ENCODE data around the gene OR51B4.

DNA sequence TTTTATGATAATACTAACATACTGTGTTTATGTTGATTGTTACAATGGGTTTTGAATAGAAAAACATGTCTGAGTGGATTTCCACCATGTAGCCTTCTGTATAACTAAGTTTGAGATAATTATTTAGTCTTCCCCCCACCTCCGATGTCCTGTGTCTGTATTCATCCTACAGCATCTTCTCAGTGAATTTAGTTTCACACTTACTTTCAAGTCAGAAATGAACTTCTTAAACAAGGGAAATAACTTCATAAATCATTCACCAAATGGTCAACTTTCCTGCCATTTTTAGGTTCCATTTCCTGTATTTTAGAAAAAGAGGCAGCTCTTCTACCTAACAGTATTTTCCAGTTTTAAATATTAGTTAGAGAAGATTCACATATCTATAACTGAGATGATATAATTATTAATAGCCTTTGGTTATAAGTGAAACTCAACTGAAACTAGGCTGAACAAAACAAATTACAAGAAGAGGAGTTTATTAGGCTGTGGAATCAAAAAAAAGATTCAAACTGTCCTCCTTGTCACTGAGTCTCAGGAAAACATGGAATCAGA, 38.1 kb upstream of the OR51B4 start:
- no peak for TF ChIP-seq ZNF174 (tag by site-specific recombination; IDR thresholded peaks at IDR 0.05)
- no peak for TF ChIP-seq ZFHX2 (tag by site-specific recombination; conservative IDR thresholded peaks at IDR 0.05)
- TF ChIP-seq, protein P1, sequence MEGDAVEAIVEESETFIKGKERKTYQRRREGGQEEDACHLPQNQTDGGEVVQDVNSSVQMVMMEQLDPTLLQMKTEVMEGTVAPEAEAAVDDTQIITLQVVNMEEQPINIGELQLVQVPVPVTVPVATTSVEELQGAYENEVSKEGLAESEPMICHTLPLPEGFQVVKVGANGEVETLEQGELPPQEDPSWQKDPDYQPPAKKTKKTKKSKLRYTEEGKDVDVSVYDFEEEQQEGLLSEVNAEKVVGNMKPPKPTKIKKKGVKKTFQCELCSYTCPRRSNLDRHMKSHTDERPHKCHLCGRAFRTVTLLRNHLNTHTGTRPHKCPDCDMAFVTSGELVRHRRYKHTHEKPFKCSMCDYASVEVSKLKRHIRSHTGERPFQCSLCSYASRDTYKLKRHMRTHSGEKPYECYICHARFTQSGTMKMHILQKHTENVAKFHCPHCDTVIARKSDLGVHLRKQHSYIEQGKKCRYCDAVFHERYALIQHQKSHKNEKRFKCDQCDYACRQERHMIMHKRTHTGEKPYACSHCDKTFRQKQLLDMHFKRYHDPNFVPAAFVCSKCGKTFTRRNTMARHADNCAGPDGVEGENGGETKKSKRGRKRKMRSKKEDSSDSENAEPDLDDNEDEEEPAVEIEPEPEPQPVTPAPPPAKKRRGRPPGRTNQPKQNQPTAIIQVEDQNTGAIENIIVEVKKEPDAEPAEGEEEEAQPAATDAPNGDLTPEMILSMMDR (tag by site-specific recombination; IDR thresholded peaks at IDR 0.05), result no peak
- TF ChIP-seq, protein P2, sequence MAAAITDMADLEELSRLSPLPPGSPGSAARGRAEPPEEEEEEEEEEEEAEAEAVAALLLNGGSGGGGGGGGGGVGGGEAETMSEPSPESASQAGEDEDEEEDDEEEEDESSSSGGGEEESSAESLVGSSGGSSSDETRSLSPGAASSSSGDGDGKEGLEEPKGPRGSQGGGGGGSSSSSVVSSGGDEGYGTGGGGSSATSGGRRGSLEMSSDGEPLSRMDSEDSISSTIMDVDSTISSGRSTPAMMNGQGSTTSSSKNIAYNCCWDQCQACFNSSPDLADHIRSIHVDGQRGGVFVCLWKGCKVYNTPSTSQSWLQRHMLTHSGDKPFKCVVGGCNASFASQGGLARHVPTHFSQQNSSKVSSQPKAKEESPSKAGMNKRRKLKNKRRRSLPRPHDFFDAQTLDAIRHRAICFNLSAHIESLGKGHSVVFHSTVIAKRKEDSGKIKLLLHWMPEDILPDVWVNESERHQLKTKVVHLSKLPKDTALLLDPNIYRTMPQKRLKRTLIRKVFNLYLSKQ (tag by site-specific recombination; IDR thresholded peaks at IDR 0.05; ENCODE audit: borderline replicate concordance), result no peak
- TF ChIP-seq, protein P3, sequence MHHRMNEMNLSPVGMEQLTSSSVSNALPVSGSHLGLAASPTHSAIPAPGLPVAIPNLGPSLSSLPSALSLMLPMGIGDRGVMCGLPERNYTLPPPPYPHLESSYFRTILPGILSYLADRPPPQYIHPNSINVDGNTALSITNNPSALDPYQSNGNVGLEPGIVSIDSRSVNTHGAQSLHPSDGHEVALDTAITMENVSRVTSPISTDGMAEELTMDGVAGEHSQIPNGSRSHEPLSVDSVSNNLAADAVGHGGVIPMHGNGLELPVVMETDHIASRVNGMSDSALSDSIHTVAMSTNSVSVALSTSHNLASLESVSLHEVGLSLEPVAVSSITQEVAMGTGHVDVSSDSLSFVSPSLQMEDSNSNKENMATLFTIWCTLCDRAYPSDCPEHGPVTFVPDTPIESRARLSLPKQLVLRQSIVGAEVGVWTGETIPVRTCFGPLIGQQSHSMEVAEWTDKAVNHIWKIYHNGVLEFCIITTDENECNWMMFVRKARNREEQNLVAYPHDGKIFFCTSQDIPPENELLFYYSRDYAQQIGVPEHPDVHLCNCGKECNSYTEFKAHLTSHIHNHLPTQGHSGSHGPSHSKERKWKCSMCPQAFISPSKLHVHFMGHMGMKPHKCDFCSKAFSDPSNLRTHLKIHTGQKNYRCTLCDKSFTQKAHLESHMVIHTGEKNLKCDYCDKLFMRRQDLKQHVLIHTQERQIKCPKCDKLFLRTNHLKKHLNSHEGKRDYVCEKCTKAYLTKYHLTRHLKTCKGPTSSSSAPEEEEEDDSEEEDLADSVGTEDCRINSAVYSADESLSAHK (tag by site-specific recombination; IDR thresholded peaks at IDR 0.05), result no peak
- TF ChIP-seq, protein P4, sequence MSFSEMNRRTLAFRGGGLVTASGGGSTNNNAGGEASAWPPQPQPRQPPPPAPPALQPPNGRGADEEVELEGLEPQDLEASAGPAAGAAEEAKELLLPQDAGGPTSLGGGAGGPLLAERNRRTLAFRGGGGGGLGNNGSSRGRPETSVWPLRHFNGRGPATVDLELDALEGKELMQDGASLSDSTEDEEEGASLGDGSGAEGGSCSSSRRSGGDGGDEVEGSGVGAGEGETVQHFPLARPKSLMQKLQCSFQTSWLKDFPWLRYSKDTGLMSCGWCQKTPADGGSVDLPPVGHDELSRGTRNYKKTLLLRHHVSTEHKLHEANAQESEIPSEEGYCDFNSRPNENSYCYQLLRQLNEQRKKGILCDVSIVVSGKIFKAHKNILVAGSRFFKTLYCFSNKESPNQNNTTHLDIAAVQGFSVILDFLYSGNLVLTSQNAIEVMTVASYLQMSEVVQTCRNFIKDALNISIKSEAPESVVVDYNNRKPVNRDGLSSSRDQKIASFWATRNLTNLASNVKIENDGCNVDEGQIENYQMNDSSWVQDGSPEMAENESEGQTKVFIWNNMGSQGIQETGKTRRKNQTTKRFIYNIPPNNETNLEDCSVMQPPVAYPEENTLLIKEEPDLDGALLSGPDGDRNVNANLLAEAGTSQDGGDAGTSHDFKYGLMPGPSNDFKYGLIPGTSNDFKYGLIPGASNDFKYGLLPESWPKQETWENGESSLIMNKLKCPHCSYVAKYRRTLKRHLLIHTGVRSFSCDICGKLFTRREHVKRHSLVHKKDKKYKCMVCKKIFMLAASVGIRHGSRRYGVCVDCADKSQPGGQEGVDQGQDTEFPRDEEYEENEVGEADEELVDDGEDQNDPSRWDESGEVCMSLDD (tag by site-specific recombination; IDR thresholded peaks at IDR 0.05), result no peak
- TF ChIP-seq, protein P5, sequence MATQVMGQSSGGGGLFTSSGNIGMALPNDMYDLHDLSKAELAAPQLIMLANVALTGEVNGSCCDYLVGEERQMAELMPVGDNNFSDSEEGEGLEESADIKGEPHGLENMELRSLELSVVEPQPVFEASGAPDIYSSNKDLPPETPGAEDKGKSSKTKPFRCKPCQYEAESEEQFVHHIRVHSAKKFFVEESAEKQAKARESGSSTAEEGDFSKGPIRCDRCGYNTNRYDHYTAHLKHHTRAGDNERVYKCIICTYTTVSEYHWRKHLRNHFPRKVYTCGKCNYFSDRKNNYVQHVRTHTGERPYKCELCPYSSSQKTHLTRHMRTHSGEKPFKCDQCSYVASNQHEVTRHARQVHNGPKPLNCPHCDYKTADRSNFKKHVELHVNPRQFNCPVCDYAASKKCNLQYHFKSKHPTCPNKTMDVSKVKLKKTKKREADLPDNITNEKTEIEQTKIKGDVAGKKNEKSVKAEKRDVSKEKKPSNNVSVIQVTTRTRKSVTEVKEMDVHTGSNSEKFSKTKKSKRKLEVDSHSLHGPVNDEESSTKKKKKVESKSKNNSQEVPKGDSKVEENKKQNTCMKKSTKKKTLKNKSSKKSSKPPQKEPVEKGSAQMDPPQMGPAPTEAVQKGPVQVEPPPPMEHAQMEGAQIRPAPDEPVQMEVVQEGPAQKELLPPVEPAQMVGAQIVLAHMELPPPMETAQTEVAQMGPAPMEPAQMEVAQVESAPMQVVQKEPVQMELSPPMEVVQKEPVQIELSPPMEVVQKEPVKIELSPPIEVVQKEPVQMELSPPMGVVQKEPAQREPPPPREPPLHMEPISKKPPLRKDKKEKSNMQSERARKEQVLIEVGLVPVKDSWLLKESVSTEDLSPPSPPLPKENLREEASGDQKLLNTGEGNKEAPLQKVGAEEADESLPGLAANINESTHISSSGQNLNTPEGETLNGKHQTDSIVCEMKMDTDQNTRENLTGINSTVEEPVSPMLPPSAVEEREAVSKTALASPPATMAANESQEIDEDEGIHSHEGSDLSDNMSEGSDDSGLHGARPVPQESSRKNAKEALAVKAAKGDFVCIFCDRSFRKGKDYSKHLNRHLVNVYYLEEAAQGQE (tag by site-specific recombination; IDR thresholded peaks at IDR 0.05), result no peak
- no peak for TF ChIP-seq ZNF792 (tag by site-specific recombination; IDR thresholded peaks at IDR 0.05)
- TF ChIP-seq, protein P6, sequence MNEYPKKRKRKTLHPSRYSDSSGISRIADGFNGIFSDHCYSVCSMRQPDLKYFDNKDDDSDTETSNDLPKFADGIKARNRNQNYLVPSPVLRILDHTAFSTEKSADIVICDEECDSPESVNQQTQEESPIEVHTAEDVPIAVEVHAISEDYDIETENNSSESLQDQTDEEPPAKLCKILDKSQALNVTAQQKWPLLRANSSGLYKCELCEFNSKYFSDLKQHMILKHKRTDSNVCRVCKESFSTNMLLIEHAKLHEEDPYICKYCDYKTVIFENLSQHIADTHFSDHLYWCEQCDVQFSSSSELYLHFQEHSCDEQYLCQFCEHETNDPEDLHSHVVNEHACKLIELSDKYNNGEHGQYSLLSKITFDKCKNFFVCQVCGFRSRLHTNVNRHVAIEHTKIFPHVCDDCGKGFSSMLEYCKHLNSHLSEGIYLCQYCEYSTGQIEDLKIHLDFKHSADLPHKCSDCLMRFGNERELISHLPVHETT (tag by site-specific recombination; IDR thresholded peaks at IDR 0.05), result no peak
- TF ChIP-seq ZNF132 (tag by site-specific recombination; IDR thresholded peaks at IDR 0.05; ENCODE audit: borderline replicate concordance), result no peak
- TF ChIP-seq, protein P7, sequence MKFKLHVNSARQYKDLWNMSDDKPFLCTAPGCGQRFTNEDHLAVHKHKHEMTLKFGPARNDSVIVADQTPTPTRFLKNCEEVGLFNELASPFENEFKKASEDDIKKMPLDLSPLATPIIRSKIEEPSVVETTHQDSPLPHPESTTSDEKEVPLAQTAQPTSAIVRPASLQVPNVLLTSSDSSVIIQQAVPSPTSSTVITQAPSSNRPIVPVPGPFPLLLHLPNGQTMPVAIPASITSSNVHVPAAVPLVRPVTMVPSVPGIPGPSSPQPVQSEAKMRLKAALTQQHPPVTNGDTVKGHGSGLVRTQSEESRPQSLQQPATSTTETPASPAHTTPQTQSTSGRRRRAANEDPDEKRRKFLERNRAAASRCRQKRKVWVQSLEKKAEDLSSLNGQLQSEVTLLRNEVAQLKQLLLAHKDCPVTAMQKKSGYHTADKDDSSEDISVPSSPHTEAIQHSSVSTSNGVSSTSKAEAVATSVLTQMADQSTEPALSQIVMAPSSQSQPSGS (tag by site-specific recombination; IDR thresholded peaks at IDR 0.05; ENCODE audit: low read depth), result no peak
- TF ChIP-seq ZNF302 (tag by site-specific recombination; IDR thresholded peaks at IDR 0.05; ENCODE audit: low read depth), result no peak
- no peak for TF ChIP-seq ZNF24 (tag by site-specific recombination; IDR thresholded peaks at IDR 0.05)
